Fibroblast of upper back skin (primary cell): ENCODE data around the gene OLR1.
"Not testable (repeated sequence)": the region's sequence is repeated elsewhere in the genome, so short reads cannot be mapped to it uniquely, and the experiment has no call there.

ENCODE experiments used
- DNase-seq: peaks from one replicate; pipeline ENCODE4 v3.0.0-alpha.2; 2013

The OLR1 gene

GRCh38 chr12:10190558-10191388 lies 18.8 kb upstream of the OLR1 start:
- DNase-seq, result peak; percentile 69

- no peak for DNase-seq
Observed at GRCh38 chr12:10189653-10190052, 17.7 kb upstream of the OLR1 start.

GRCh38 chr12:10186958-10187357 lies 15.0 kb upstream of the OLR1 start:
- DNase-seq, result not testable (repeated sequence)

DNA sequence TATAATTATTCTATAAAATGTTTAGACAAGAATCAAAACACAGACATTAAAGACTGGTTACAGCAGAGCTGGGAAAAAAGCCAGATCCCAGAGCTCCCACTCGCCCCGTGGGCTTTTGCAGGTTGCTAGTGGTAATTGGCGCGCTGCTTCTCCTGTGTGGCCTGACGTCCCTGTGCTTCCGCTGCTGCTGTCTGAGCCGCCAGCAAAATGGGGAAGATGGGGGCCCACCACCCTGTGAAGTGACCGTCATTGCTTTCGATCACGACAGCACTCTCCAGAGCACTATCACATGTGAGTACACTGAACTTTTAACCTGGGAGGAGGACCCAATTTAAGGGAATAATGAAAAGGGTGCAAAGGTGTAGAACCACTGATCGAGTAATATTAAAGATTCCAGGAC lies 14.4 kb upstream of the OLR1 start:
- no peak for DNase-seq

DNA sequence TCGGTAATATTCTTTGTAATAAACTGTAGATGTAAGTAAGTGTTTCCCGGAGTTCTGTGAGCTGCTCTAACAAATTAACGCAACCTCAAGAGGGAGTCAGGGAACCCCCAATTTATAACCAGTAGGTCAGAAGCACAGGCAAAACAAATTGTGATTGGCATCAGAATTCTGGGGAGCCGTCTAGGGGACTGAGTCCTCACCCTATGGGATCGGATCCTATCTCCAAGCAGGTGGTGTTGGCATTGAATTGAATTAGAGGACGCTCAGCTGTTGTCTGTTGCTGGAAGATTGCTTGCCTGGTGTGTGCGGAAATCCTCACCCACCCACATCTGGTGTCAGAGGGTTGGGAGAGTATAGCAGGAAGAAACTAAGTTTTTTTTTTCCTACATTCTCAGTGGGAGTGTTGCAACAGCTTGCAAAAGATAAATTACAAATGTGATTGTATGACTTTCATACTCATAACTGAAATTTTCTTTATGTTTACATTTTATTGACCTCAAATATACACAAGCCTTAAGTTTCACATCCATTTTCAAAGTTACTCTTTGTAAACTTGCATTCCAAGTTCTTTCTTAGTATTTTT lies 12.4 kb upstream of the OLR1 start:
- peak; percentile 72 for DNase-seq

- DNase-seq, result peak; percentile 83
Observed at GRCh38 chr12:10182354-10183049, 10.6 kb upstream of the OLR1 start.

GRCh38 chr12:10179776-10180181 lies 7.8 kb upstream of the OLR1 start:
- DNase-seq, result no peak

DNA sequence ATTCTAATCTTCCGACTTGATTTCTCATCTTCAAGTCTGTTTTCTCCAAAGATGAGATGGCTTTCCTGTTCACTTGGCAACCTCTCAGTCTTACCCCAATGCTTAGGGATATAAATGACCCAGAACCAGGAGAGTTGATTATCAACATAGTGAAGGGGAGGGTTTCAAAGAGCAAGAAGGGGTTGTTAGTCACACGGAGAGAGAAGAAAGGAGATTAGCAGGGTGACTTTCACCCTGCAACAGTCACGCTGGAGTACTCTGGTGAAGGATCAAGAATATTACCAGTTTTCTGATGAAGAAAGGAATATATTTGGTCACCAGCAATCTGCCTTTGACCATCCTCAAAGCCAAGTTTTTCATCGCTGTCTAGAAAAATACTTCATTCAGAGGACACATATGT lies 6.9 kb upstream of the OLR1 start, which contains the start of gene TMEM52B:
Gene TMEM52B, plus strand, starts transcription at position 212 of the 400 bp plus-strand sequence. CDS start 543 bp downstream, outside the sequence.
- DNase-seq, result no peak

DNA sequence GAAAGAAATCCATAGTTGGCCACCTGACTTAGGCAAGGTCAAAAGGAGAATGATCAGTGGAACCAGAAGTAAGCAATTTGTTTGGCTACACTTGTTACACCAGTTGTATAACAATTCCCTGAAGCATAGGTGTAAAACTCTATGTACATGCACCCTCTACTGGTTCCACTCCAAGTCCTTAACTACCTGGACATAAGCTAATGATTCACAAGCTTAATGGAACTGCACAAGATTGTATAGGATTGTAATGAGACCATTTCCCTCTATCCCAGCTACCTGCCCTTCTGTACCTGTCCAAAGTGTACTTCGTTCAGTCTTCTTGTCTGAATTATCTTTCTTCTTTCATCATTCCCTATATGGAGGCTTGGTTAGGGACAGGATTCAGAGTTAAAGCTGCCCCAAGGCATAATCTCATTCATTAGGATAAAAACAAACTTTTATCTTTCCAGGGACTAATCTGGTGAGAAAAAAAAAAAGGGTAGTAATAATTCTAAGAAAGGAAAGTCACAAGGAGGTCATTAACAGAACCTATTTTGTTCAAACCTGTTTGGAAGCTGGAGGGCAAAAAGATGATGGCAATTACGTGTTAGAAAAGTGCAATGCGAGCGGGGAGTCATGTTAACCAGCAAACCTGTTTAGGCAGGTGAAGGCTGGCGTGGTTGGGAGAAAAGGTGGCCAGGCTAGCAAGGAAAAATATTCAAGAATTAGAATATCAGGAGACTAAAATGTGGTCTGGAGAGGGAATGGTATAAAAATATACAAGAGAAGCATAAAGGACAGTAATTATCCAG lies 4.1 kb upstream of the OLR1 start:
- DNase-seq, result no peak

DNA sequence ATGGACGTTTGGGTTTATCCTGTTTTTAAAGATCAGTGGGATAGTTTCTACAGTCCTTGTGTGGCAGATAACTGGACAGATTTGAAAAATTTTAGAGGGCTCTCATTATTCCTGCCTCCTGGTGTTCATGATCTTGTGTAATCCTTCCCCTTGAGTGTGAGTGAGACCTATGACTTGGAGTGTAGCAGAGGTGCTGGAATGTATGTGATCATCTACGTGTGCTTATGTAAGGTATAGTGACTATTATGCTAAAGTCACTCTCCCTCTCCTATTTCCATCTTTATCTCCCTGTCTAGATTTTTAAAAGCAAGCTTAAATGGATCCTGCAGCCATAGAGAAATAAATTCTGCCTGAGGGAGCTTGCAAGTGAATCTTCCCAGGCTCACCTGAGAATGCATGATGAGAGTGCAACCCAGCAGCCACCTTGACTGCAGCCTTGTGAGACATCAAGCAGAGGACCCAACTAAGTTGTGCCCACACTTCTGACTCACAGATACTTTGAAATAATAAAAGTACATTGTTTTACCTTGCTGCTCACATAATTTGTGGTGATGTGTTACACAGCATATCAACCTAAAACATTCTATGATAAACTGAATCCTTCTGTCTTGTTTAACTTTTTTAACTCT lies 3.2 kb upstream of the OLR1 start:
- no peak for DNase-seq

- no peak for DNase-seq
Observed at GRCh38 chr12:10170216-10170615, 1.7 kb downstream of the OLR1 start.

GRCh38 chr12:10169104-10169503 lies 2.8 kb downstream of the OLR1 start:
- peak; percentile 45 for DNase-seq

DNA sequence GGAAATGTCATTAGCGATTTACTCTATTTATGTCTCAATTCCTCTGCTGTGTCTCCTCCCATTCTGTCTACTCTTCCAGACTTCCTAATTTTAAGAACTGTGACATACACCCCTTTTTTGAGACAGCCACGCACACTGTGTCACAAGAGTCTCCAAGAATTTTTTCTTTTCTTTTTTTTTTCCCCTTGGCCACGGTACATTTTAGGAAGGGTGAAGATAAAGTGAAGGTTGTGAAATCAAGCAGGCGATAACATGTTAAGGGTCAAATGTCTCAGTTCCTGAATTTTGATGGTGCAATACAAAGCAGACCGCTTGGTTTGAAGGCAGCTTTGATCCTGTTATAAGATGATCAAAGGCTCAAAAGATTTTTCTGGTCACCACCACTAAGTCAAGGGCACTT lies 4.3 kb downstream of the OLR1 start:
- DNase-seq, result no peak

- DNase-seq, result no peak
Observed at GRCh38 chr12:10165421-10165820, 6.5 kb downstream of the OLR1 start.

DNA sequence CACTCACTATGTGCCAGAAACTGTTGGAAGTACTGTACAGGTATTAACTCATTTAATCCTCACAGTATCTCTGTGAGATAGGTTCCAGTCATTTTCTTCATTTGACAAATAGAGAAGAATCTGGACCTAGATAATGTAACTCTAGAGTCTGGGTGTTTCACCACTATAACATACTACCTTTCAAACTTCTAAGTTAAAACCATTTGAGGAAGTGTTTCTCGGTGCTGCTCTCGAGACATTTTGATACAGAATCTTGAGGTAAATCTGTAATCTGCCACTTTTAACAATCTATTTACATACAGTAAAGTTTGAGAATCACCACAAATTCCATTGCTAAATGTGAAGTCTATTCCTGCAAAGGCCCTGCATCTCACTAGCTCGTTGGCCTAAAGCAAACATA lies 8.8 kb downstream of the OLR1 start:
- no peak for DNase-seq

- DNase-seq, result no peak
Observed at GRCh38 chr12:10160617-10161385, 11.1 kb downstream of the OLR1 start.

GRCh38 chr12:10159280-10159679 lies 12.7 kb downstream of the OLR1 start:
- no peak for DNase-seq

DNA sequence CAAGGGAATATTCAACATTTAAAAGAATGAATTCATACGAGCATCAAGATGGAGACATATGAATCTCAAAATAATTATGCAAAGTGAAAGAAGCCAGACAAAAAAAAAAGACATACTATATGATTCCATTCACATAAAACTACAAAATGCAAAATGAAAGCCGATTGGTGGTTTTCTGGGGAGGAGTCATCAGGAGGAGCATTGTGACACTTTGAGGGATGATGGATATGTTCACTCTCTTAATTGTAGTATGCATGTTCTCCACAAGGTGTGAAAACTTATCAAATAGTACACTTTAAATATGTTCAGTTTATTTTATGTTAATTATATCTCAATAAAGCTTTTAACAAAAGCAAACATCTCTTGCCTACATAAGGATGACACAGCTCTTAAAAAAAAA lies 13.5 kb downstream of the OLR1 start:
- DNase-seq, result no peak

DNA sequence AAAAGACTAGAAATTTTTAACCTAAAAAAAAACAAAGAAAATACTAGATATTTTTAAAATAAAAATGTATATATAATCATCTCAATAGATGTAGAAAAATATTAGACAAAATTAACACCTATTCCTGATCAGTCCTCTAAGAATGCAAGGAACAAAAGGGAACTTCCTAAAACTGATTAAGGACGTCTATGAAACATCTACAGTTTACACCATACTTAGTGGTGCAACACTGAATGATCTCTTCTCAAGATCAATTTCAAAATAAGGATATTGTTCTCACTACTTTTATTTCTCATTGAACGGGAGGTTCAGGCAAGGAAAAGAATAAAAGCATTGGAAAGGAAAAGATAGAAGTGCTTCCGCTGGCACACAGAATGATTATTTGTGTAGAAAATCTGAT lies 16.0 kb downstream of the OLR1 start:
- DNase-seq, result no peak

DNA sequence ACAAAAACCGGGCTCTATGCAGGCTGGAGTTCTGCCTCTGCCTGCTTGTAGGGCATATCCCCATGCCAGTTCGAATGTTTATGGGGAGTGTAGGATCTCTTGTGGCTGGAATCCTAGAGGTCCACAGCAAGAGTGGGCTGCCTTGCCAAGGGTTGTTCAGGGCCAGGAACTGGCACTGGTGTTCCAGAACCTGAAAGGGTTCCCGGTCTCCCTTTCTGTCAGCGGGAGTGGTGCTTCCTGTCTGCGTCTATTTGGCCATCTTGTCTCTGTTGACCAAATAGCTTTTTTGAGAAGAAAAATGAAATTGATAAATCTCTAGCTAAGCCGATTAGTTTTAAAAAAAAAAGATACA lies 17.8 kb downstream of the OLR1 start:
- no peak for DNase-seq

GRCh38 chr12:10153271-10154144 lies 18.4 kb downstream of the OLR1 start:
- peak; percentile 70 for DNase-seq
